HepG2 (cell line): ENCODE results near the gene ABCG5.

ENCODE experiments used
- CTCF ChIP-seq: sonication (generic); formaldehyde crosslinking; IDR thresholded peaks from 2 replicates; pipeline ENCODE4 v1.5.0; 2020; ENCODE audit warnings: mild to moderate bottlenecking, missing genetic modification reagents, moderate library complexity
- NR2C2 ChIP-seq: sonication (generic); formaldehyde crosslinking; IDR thresholded peaks from 2 replicates; pipeline ENCODE4 v1.4.0; 2020; ENCODE audit warnings: missing genetic modification reagents, mild to moderate bottlenecking, moderate library complexity, borderline replicate concordance
- PHF5A ChIP-seq: IDR thresholded peaks from one replicate; pipeline ENCODE4 v1.6.1; 2018; ENCODE audit warnings: low read depth, missing genetic modification reagents; ENCODE audit not compliant: unreplicated experiment
- SOX6 ChIP-seq, 2 experiments: fragments of 450-650 bp in 1 of 2; sonication (generic) in 1 of 2; formaldehyde crosslinking in 1 of 2; IDR thresholded peaks; 2 replicates each; pipeline versions ENCODE4 v1.4.0 to v1.6.1; 2017 to 2020; ENCODE audit warnings: antibody characterized with exemption in 1 of 2, mild to moderate bottlenecking in 1 of 2, missing genetic modification reagents in 1 of 2
- ZFP82 ChIP-seq: sonication (generic); formaldehyde crosslinking; IDR thresholded peaks from 2 replicates; pipeline ENCODE4 v1.5.1; 2020; ENCODE audit warnings: mild to moderate bottlenecking, missing genetic modification reagents, borderline replicate concordance
- TF ChIP-seq, protein P1 (sequence below): sonication (generic); formaldehyde crosslinking; IDR thresholded peaks from 2 replicates; pipeline ENCODE4 v1.8.1; 2023; ENCODE audit warnings: missing genetic modification reagents, inconsistent platforms, borderline replicate concordance

- TF ChIP-seq PHF5A (CRISPR knock-in tag): no peak
- TF ChIP-seq CTCF (CRISPR knock-in tag): peak; percentile 60
- no peak for TF ChIP-seq SOX6 (IDR thresholded peaks at IDR 0.05)
- TF ChIP-seq SOX6 (CRISPR knock-in tag; IDR thresholded peaks at IDR 0.05): no peak
- TF ChIP-seq, protein P1, sequence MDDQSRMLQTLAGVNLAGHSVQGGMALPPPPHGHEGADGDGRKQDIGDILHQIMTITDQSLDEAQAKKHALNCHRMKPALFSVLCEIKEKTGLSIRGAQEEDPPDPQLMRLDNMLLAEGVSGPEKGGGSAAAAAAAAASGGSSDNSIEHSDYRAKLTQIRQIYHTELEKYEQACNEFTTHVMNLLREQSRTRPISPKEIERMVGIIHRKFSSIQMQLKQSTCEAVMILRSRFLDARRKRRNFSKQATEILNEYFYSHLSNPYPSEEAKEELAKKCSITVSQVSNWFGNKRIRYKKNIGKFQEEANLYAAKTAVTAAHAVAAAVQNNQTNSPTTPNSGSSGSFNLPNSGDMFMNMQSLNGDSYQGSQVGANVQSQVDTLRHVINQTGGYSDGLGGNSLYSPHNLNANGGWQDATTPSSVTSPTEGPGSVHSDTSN (CRISPR knock-in tag): no peak
- TF ChIP-seq ZFP82 (CRISPR knock-in tag): no peak
- TF ChIP-seq NR2C2: no peak
These were observed 36.5 kb downstream of the ABCG5 start for GRCh38 chr2:43802135-43802534.
